ENCODE measurements around the gene HSF5.

The HSF5 gene, protein sequence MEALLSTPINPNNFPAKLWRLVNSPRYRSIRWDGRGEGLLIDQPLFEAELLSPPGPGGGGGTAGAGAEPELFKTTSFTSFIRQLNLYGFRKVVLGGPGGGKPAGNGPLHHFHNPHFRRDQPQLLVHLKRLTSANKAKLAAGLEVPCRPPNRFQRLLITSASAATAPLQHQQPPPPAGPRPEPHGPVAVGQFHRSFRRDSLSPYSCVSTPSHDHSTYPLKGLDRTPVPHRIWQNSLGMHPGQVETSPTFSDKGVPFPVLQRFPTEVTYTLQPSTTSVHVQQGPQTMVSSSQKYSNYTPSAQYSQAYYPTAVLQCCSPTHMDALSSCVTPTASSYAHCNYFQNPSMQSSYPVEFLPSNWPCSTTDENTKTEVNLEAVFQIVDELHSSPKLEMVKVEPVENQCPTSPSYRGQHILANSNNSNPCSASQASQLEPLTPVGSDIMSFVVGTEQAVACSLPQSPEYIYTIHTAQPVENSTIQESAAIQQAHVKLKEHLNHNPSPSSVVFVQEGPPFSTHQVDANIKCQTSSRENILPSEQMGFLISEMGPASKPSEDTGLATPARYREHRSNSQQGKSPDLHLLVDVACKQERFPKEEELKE

DNA sequence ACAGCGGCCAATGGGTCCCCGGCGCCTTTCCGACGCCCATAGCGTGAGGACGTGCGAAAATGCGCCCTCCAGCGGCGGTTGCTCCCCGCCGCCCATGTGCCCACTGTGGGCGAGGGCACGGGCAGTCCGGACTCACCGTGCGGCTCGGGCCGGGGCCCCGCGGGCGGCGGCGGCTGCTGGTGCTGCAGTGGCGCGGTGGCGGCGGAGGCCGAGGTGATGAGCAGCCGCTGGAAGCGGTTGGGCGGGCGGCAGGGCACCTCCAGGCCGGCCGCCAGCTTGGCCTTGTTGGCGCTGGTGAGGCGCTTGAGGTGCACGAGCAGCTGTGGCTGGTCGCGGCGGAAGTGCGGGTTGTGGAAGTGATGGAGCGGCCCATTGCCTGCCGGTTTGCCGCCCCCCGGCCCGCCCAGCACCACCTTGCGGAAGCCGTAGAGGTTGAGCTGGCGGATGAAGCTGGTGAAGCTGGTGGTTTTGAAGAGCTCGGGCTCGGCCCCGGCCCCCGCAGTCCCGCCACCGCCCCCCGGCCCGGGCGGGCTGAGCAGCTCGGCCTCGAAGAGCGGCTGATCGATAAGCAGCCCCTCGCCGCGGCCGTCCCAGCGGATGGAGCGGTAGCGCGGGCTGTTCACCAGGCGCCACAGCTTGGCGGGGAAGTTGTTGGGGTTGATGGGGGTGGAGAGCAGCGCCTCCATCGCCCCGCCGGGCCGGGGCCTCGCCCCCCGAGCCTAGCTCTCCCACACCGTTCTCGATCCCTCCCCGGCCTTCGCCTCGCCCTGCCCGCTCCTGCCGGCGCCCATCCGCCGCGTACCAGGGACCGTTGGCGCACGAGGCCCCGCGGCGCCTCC, at the start of gene HSF5:
HSF5 (minus strand) TSS at position 820 of the 839 bp plus-strand sequence; CDS start at position 686, 134 bp downstream.
- in situ Hi-C loops (cut with HindIII; ENCODE audit: low sequenced_read_pairs), result no loop called here

DNA sequence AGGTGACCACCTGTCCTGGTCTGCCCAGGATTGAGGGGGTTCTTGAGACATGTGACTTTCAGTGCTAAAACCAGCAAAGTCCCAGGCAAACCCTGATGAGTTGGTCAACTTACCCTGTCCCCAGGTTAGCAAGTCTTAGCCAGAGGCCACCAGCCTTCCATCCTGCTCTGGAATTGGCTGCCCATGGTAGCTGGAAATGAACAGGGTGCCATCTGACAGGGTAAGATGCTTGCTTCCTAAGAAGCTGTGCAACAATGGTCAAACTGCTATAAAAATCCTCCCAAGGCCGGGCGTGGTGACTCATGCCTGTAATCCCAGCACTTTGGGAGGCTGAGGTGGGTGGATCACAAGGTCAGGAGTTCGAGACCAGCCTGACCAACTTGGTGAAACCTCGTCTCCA, 49.1 kb upstream of the HSF5 start:
- in situ Hi-C loops (cut with HindIII; ENCODE audit: low sequenced_read_pairs), result loop anchor here (10.0 kb wide), 1 partner anchor 138 kb away; no protein-coding TSS in a partner anchor

DNA sequence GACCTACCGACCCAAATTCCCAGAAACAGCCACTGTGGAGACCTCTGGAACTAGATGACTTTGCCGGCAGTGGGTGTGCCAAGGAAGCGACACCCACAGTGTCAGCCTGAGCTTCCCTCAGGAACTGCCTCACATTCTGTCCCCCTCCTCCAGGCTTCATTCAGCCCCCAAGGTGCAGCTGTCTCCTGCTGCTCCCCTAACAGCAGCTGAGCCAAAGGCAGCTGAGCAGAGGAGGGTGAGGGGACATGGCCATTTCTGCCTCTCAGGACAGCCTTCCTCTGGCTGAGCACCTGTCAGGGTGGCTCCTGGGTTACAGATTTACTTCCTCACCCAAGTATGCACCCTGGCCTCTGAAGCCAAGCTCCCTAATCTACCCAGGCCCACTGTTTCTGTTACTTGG, 48.3 kb upstream of the HSF5 start:
- in situ Hi-C loops (cut with HindIII; ENCODE audit: low sequenced_read_pairs), result loop anchor here (10.0 kb wide), 1 partner anchor 138 kb away; no protein-coding TSS in a partner anchor

DNA sequence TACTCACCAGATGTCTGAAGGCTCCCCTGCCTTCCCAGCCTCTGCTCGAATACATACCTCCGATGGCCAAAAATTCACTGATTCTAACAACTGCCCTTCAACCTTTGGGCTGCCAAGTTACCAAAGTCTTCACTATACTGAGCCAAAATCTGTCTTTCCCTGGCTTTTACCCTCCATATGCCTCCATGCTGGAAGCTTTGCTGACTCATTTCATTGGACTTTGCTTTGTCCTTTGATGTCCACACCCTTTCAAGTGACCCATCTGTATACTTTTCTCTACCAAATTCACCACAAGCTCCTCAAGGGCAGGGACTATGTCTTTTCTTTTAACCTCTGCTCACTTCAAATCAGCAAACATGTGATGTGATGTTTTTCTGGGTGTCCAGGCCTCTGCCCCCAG, 47.2 kb upstream of the HSF5 start:
- in situ Hi-C loops (cut with HindIII; ENCODE audit: low sequenced_read_pairs), result loop anchor here (10.0 kb wide), 1 partner anchor 139 kb away; no protein-coding TSS in a partner anchor

DNA sequence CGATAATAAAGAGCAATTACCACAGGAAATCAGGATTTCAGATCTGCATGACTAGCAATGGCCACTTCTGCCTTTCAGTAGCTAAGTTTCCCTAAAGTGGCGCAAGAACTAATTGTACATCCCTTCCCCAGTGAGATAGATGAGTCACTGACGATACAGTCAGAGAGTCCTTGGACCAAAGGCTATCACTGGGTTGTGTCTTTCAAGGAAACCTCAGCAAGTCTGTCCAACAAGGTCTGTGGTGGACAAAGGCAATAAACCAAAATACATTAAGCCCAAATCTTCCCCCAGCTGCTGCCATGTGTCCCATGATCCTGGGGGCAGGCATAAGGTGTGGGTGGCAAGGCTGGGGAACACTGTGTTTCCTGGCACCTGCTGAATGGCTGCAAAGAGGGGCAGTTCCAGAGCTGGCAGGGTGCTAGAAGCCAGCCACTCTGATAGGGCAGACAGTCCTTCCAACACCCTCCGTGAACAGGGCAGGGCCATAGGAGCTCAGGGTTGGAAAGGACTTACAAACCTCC, 46.8 kb upstream of the HSF5 start:
- in situ Hi-C loops (cut with HindIII; ENCODE audit: low sequenced_read_pairs), result loop anchor here (10.0 kb wide), 1 partner anchor 140 kb away; no protein-coding TSS in a partner anchor

DNA sequence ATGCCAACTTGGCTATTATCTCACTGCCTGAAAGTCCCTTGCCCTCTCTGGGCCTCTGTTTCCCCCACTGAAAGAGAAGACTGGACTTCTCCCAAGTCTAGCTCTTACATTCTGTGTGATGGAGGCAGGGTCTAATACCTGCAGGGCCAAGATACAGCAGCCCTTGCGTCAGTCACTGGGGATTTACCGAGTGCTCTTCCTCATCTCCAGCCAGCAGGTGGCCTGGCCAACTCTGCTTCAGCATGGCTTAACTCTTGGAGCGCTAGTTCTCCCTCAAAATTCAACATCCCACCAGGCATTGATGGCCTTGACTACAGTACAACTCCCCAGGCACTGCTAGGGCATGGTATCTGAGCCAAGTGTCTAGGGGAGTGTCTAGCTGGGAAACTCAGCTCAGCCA, 46.1 kb upstream of the HSF5 start:
- in situ Hi-C loops (cut with HindIII; ENCODE audit: low sequenced_read_pairs), result loop anchor here (10.0 kb wide), 1 partner anchor 140 kb away; no protein-coding TSS in a partner anchor

DNA sequence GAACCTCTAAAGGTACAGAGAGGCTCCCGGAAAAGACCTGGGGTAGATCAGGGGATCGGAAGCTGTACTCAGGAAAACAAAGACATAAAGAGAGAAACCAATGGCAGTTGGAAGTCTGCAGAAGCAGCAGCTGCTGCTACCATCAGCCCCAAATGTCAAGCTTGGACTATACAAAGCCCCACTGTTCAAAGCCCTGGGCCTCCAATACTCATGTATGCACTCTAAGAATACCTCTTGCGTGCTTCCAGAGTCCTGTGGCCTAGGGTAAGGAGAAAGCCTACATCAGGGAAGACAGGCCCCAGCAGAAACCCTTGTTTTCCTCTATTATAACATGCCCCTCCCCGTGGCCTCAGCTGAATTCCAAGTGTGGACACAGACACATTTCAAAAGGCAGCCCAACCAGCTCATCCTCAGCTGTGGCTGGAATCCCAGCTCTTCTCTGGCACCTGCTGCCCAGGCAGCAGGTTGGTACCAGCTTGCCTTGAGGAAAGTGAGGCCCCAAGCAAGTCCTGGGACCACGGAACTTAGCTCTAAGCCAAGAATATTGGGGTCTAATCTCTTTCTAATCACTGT, 45.5 kb upstream of the HSF5 start:
- in situ Hi-C loops (cut with HindIII; ENCODE audit: low sequenced_read_pairs), result loop anchor here (10.0 kb wide), 1 partner anchor 141 kb away; no protein-coding TSS in a partner anchor

DNA sequence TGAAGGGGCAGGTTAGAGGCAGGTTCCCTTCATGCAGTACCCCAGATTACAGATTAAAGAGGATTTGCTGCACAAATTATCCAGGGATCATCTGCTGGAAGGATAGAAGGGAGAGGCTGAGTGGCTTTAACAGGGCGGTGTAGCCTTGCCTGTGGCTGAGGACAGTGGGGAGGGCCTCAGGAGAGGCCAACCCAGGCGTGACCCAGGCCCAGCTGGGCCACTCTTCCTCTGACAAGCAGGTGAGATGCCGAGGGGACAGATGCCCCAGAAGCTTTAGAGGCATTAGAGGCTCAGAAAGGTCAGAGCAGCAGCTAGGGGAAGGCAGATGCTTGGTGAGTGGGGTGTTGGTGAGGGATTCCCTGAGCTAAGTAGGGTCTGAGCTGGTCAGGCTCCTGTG, 44.3 kb upstream of the HSF5 start:
- in situ Hi-C loops (cut with HindIII; ENCODE audit: low sequenced_read_pairs), result loop anchor here (10.0 kb wide), 1 partner anchor 142 kb away; no protein-coding TSS in a partner anchor

DNA sequence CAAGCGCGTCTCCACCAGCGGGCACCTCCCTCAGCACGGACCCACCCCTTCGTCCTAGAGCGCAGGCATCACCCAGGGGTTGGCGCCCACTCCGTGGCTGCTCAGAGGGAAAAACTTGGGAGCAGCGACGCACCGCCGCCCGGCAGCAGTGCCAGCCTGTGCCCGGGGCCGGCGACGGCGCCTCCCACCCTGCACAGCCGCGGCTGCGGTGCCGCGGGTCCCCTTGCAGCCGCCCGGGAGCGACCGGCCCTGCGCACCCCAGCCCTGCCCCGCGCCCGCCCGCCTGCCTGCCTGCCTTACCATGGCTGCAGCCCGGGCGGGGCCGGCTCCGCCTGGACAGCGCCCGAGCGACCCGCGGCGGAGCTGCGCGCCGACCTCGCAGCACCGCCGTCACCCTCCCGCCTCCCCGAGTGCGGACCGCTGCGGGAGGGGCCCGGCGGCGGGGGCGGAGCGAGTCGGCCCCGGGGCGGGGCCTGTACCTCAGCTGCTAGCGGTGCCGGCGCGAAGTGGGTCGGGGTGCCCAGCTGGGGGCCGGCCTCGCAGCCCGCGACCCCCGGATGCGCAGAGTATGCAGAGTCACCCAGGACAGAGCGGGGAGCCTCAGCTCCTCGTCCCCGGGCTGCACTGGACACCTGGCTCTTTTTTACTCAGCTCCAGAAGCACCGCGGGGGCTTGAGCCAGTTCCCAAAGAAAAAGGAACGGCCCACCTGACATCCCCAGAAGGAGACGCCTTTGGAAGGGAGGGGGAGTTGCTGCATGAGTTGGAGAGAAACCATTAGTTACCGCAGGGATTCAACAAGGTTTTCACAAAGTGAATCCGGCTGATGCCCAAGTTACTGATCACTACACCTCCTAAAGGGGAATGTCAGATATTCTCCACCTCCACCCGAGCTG, 43.7 kb upstream of the HSF5 start:
- in situ Hi-C loops (cut with HindIII; ENCODE audit: low sequenced_read_pairs), result loop anchor here (10.0 kb wide), 1 partner anchor 143 kb away; no protein-coding TSS in a partner anchor

DNA sequence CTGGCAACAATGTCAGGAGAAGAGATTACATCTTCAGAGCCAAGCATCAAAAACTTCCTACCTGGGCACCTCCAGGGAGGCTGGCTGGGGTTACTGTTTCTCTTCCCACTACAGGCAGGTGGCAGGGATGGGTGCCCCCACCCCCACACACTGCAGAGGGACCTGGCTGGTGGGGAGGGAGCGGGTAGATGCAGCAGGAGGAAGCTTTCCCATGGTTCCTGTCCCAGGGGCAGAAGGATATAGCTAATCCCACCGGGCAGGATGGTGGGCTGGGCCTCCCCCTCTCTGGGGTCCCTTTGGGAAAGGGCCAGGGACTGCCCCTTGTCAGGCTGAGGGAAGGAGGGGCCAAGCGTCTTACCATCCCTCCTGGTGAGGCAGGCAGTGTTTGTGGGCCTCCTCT, 42.9 kb upstream of the HSF5 start:
- in situ Hi-C loops (cut with HindIII; ENCODE audit: low sequenced_read_pairs), result loop anchor here (10.0 kb wide), 1 partner anchor 144 kb away; no protein-coding TSS in a partner anchor

DNA sequence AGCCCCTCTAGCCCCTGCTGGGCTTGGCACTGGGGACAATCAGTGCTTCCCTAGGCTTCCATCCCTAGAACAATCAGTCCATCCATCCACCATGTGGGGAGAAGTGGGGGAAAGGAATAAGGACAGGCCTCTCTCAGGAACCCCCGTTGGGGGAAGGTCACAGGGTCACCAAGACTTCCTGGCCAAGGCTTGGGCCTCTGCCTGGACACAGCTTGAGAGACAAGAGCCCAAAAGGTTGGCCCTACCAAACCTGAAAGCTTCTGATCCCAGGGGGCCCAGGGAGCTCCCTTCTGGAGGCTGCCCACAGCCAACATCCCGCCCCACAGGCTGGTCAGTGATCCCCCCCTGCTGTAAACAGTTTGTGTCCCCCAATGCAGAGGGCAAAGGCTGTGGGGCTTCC, 42.4 kb upstream of the HSF5 start:
- in situ Hi-C loops (cut with HindIII; ENCODE audit: low sequenced_read_pairs), result loop anchor here (10.0 kb wide), 1 partner anchor 144 kb away; no protein-coding TSS in a partner anchor

DNA sequence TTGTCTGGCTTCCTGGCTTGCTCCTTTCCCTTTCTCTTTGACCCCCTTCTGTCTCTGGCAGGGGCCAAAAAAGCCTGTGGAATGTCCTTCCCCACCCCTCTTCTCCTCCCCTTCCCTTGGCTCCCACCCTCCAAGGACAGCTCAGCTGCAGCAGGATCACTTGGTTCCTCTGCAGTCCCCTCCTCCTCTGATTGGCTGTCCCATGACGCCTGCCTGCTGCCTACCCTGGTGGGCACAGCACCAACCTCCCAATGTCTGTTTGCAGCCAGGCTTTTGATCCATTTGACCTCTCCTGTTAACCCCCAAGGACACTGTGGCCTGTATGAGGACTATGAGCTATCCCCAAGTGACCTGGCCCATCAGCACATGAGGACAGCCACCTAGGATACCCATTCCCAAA, 41.1 kb upstream of the HSF5 start:
- in situ Hi-C loops (cut with HindIII; ENCODE audit: low sequenced_read_pairs), result no loop called here

DNA sequence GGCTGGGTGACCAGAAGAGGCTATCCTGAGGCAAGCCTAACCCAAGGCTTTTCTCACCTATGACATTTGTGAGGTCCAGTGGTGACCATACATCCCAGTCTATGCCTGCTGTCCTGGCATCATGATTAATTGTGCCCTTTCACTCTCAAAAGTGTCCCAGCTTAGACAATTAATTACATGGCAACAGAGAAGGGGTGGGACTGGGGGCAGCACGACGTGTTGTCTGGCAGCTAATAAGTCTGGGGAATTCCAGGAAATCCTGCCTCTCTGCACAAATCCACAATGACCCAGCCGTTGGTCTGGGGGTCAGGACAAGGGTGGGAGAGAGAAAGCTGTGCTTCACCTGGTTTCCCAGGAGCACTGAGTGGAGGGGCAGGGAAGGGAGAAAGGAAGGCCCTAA, 40.2 kb upstream of the HSF5 start:
- in situ Hi-C loops (cut with HindIII; ENCODE audit: low sequenced_read_pairs), result no loop called here

DNA sequence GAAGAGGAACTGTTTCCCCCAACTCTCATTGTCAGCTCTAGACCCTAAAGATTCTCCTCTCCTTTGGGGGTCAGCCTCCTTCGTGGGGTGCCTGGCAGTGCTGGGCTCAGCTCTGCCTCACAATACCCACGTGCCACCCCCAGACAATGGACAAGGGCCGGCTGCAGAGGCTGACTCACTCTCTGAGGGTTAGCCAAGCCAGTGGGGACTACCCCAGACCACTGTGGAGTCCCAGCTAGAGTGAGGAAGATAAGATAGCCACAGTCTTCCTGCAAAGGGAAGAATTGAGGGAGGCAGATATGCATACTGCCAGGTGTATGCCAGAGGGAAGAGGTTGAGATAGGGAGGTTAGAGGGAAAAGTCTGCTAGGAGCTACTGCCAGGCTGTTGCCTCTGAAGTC, 39.7 kb upstream of the HSF5 start:
- in situ Hi-C loops (cut with HindIII; ENCODE audit: low sequenced_read_pairs), result no loop called here

DNA sequence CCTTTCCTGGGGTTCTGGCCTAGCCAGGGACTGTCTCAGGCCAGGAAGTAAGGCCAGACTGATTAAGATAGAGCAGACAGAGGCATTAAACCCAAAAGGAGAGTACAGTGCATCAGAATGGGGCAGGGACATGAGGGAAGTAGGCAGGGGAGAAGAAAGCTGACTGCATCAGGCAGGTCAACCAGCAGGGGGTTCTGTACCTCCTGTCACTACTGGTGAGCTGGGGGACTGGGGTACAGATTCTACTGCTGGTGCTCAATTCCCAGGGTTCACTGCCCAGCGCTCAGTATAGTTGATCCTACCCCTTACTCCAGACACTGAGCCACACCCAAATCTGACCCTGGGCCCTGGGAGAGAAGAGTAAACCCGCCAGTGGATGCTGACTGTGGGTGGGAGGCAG, 39.1 kb upstream of the HSF5 start:
- in situ Hi-C loops (cut with HindIII; ENCODE audit: low sequenced_read_pairs), result no loop called here

DNA sequence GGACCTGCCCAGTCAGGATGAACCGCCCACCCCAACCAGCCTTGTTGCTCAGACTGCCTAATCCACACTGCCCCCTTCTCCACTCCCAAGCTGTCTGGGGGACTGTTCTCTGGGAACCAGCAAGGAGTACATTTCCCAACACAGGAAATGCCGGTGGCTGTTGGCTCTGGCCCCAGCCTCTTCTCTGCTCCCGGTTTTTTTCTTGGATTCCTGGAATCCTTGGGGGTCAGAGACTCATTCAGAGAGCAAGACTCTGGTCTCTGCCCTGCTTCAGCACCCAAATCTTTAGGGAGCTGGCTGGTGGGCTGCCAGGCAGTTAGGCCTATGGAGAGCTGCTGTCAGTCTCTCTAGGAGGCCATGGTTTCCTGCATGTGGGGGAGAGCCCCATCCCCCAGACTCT, 37.0 kb upstream of the HSF5 start:
- in situ Hi-C loops (cut with HindIII; ENCODE audit: low sequenced_read_pairs), result no loop called here

DNA sequence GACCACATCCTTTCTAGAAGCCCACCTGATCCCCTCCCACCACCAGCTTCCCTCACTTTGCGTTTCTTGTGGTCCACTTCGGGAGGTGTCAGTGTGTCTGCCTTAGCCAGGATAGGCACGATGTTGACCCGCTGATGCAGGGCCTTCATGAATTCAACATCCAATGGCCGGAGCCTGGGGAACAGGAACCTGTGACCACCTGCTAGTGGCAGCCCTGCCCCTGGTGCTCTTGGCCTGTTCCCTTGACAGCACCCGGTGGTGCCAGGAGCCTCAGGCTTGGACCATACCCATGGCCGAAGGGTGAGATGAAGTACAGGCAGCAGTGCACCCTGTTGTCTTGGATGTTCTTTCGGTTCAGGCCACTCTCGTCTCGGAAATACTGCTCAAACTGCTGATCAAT, 33.5 kb upstream of the HSF5 start:
- in situ Hi-C loops (cut with HindIII; ENCODE audit: low sequenced_read_pairs), result no loop called here

DNA sequence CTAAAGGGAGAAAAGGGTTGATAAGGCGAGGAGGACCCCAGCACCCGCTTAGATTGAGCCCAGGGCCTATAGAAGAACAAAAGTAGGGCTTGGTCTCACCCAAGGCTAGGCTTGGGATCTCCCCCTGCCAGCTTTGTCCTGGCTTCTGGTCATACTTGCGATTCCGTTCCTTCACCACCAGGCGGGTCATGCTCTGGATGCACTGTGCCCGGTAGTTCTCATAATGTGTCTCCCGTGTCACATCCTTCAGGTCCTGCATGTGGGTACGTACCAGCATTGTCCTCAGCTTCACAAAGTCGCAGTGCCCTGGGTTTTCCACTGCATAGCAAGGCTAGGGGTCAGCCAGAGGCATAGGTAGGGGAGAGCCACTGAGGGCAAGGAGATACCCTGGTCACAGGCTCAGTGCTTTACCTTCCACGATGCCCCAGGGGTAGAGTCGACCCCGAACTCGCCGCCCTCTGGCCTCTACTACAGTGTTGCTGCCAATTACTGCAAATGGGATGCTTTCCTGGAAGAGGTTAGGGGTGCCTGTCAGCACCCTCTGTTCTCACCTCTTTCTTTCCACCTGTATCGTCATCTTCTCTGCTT, 32.7 kb upstream of the HSF5 start:
- in situ Hi-C loops (cut with HindIII; ENCODE audit: low sequenced_read_pairs), result no loop called here

Measured in endothelial cell of hepatic sinusoid (primary cell).